HepG2 (cell line): ENCODE measurements around the gene IGFLR1. TPM values are rescaled to one million over a fixed set of nuclear protein-coding genes. Genes with fewer than 3 reads are reported as not detected.

Experiments
- ATAC-seq: fragments of 200-7000 bp; cut with Tn5 transposase; 3 replicates; pipeline ENCODE4 v1.9.1; 2020; ENCODE audit warnings: mild to moderate bottlenecking, moderate library complexity
- BruUV-seq: library from RNA; stranded (reverse); fragments of 400-500 nt; replicated peaks from 2 replicates; lab custom pipeline; 2021; lab: Mats Ljungman, UMichigan
- CTCF ChIA-PET: fragments of 300-600 bp; formaldehyde crosslinking; extraction: SDS; loops from one replicate; lab custom pipeline; 2021; ENCODE audit warnings: low total read pairs, inconsistent platforms, low intra/inter-chr PET ratio; lab: Yijun Ruan, JAX
- POLR2A ChIA-PET: fragments of 350-600 bp; sonication (Branson Sonifier 250); formaldehyde crosslinking; loops from one replicate; lab custom pipeline; 2020; ENCODE audit warnings: antibody characterized with exemption, inconsistent platforms; lab: Yijun Ruan, JAX
- DNase-seq: peaks from one replicate; pipeline ENCODE4 v3.0.0-alpha.2; 2015; ENCODE audit warnings: low spot score
- FAIRE-seq: peaks from 3 replicates; lab custom pipeline; 2011; peaks lifted over from hg19 to GRCh38; lab: Jason Lieb, UNC
- H2AFZ ChIP-seq: one replicate; pipeline ENCODE4 v1.6.1; 2011; ENCODE audit warnings: low read length, inconsistent platforms
- H3K27ac ChIP-seq: fragments of 300-600 bp; 3 replicates; pipeline ENCODE4 v1.8.0; 2011; ENCODE audit warnings: mixed run types, mild to moderate bottlenecking, mixed read lengths, low read length, inconsistent platforms; ENCODE audit not compliant: insufficient read depth; ENCODE audit errors: extremely low read length
- H3K27me3 ChIP-seq, 2 experiments: fragments of 200-600 bp in 1 of 2; 2 replicates in 1 of 2; 3 replicates in 1 of 2; pipeline versions ENCODE4 v1.6.0 to v1.8.0; 2011; ENCODE audit warnings: low read length in 2 of 2, mild to moderate bottlenecking in 2 of 2, moderate library complexity in 2 of 2, inconsistent platforms in 1 of 2; ENCODE audit not compliant: insufficient read depth in 2 of 2, control insufficient read depth in 1 of 2
- H3K36me3 ChIP-seq, 2 experiments: fragments of 200-600 bp in 1 of 2; replicated peaks in 1 of 2; 2 replicates in 1 of 2; 3 replicates in 1 of 2; pipeline versions ENCODE4 v1.5.1 to v1.8.0; 2011; ENCODE audit warnings: low read length in 2 of 2, inconsistent platforms in 1 of 2; ENCODE audit not compliant: insufficient read depth in 2 of 2, control insufficient read depth in 1 of 2
- H3K4me1 ChIP-seq: 2 replicates; pipeline ENCODE4 v1.5.1; 2012; ENCODE audit warnings: low read length, inconsistent platforms; ENCODE audit not compliant: insufficient read depth
- H3K4me2 ChIP-seq: 2 replicates; pipeline ENCODE4 v1.6.0; 2011; ENCODE audit warnings: low read depth, low read length, inconsistent platforms
- H3K4me3 ChIP-seq, 3 experiments: fragments of 200-600 bp in 1 of 3; sonication (generic), shearing (Covaris generic) in 1 of 3; replicated peaks in 1 of 3; 2 replicates each; pipeline ENCODE4 v1.5.1; 2011 to 2016; ENCODE audit warnings: low read length in 3 of 3, inconsistent platforms in 2 of 3, low read depth in 2 of 3, mild to moderate bottlenecking in 2 of 3, control low read depth in 1 of 3, mixed read lengths in 1 of 3; ENCODE audit not compliant: insufficient read depth in 1 of 3
- H3K79me2 ChIP-seq: one replicate; pipeline ENCODE4 v1.6.1; 2011; ENCODE audit warnings: low read length, inconsistent platforms; ENCODE audit not compliant: insufficient read depth
- H3K9ac ChIP-seq: 2 replicates; pipeline ENCODE4 v1.6.0; 2011; ENCODE audit warnings: mild to moderate bottlenecking, low read depth, low read length, inconsistent platforms; ENCODE audit not compliant: insufficient read depth
- H3K9me3 ChIP-seq: 2 replicates; pipeline ENCODE4 v1.5.1; 2012; ENCODE audit warnings: mild to moderate bottlenecking, low read length
- H4K20me1 ChIP-seq: 2 replicates; pipeline ENCODE4 v1.6.0; 2011; ENCODE audit warnings: inconsistent platforms, mild to moderate bottlenecking, low read length, moderate library complexity; ENCODE audit not compliant: insufficient read depth
- ATF2 ChIP-seq: sonication (generic); formaldehyde crosslinking; IDR thresholded peaks from 2 replicates; pipeline ENCODE4 v1.4.0; 2020; ENCODE audit warnings: missing genetic modification reagents
- ATF7-NPFF ChIP-seq: sonication (generic); formaldehyde crosslinking; IDR thresholded peaks from 2 replicates; pipeline ENCODE4 v1.8.1; 2023; ENCODE audit warnings: mild to moderate bottlenecking, low read depth, missing genetic modification reagents, moderate library complexity
- CREB3 ChIP-seq: sonication (generic); formaldehyde crosslinking; IDR thresholded peaks from 2 replicates; pipeline ENCODE4 v1.5.0; 2020; ENCODE audit warnings: missing genetic modification reagents
- CREM ChIP-seq, 2 experiments: sonication (generic) in 1 of 2; formaldehyde crosslinking in 1 of 2; IDR thresholded peaks; 2 replicates each; pipeline versions ENCODE4 v1.4.0 to v1.6.1; 2016 to 2020; ENCODE audit warnings: antibody characterized with exemption in 1 of 2, mild to moderate bottlenecking in 1 of 2, missing genetic modification reagents in 1 of 2
- ELF1 ChIP-seq: sonication (generic); formaldehyde crosslinking; IDR thresholded peaks from 2 replicates; pipeline ENCODE4 v1.4.0; 2020; ENCODE audit warnings: missing genetic modification reagents
- GFI1 ChIP-seq: sonication (generic); formaldehyde crosslinking; IDR thresholded peaks from 2 replicates; pipeline ENCODE4 v1.5.0; 2020; ENCODE audit warnings: missing genetic modification reagents, mild to moderate bottlenecking, borderline replicate concordance
- HNRNPUL1 ChIP-seq: fragments of 200-400 bp; formaldehyde crosslinking; IDR thresholded peaks from 2 replicates; pipeline ENCODE4 v1.6.1; 2017; ENCODE audit warnings: low read depth, mild to moderate bottlenecking, low read length, moderate library complexity
- HOXD1 ChIP-seq: sonication (generic); formaldehyde crosslinking; IDR thresholded peaks from 2 replicates; pipeline ENCODE4 v1.5.0; 2020; ENCODE audit warnings: missing genetic modification reagents
- KDM5B ChIP-seq: sonication (generic); formaldehyde crosslinking; IDR thresholded peaks from 2 replicates; pipeline ENCODE4 v1.4.0; 2020; ENCODE audit warnings: missing genetic modification reagents, mild to moderate bottlenecking, borderline replicate concordance
- PPARG ChIP-seq: conservative IDR thresholded peaks from 2 replicates; pipeline ENCODE4 v1.6.1; 2016; ENCODE audit warnings: missing biosample characterization, missing genetic modification reagents
- TBX2 ChIP-seq: sonication (generic); formaldehyde crosslinking; IDR thresholded peaks from 2 replicates; pipeline ENCODE4 v1.5.0; 2020; ENCODE audit warnings: missing genetic modification reagents, mild to moderate bottlenecking, borderline replicate concordance
- WIZ ChIP-seq: sonication (generic); formaldehyde crosslinking; IDR thresholded peaks from 2 replicates; pipeline ENCODE4 v1.5.1; 2020; ENCODE audit warnings: mild to moderate bottlenecking, missing genetic modification reagents
- ZFP36L1 ChIP-seq: sonication (generic); formaldehyde crosslinking; IDR thresholded peaks from 2 replicates; pipeline ENCODE4 v1.8.0; 2022; ENCODE audit warnings: mild to moderate bottlenecking, missing genetic modification reagents, moderate library complexity
- ZNF24 ChIP-seq: fragments of 450-650 bp; IDR thresholded peaks from 2 replicates; pipeline ENCODE4 v1.6.1; 2017; ENCODE audit warnings: antibody characterized with exemption, mild to moderate bottlenecking
- ZNF614 ChIP-seq: IDR thresholded peaks from 2 replicates; pipeline ENCODE4 v1.6.1; 2018; ENCODE audit warnings: missing biosample characterization, missing genetic modification reagents, inconsistent platforms, borderline replicate concordance
- ZNF770 ChIP-seq: sonication (generic); formaldehyde crosslinking; IDR thresholded peaks from 2 replicates; pipeline ENCODE4 v1.5.0; 2020; ENCODE audit warnings: mild to moderate bottlenecking, missing genetic modification reagents
- WGBS: methylation state at CpG from one replicate; pipeline ENCODE4 v1.1.6; 2017; ENCODE audit warnings: low lambda C conversion rate; 5-methylcytosine and 5-hydroxymethylcytosine counted together
- in situ Hi-C: cut with HindIII; loops from 2 replicates; pipeline ENCODE4 v1.10.0; 2017; ENCODE audit warnings: low pct_unique_long_range_greater_than_20kb; ENCODE audit not compliant: extremely low pct_ligation_motif_present
- intact Hi-C: fragments of 100-400 bp; cut with micrococcal nuclease; formaldehyde crosslinking; loops from one replicate; pipeline ENCODE4 v1.10.0; 2022; ENCODE audit not compliant: unreplicated experiment
- polyA plus RNA-seq, 8 experiments: library from polyadenylated mRNA; depleted of rRNA in 3 of 8; stranded (reverse) in 7 of 8; unstranded in 1 of 8; fragments of >200 nt; fragmentation: Illumina TruSeq in 4 of 8; extraction: Trizol in 4 of 8; gene quantifications; 2 replicates each; pipeline versions ENCODE4 v1.2.1 to v1.2.3, GENCODE V29; 2011 to 2016; ENCODE audit warnings: low read depth in 4 of 8, missing spikeins in 1 of 8, mixed read lengths in 1 of 8; ENCODE audit not compliant: insufficient read depth in 1 of 8
- total RNA-seq, 5 experiments: library from RNA; depleted of rRNA; stranded (reverse); fragments of >200 nt; fragmentation: Illumina TruSeq; extraction: Trizol; gene quantifications; 2 replicates each; pipeline ENCODE4 v1.2.3, GENCODE V29; 2016; ENCODE audit warnings: low read depth in 1 of 5

The IGFLR1 gene
- total and polyA plus RNA-seq, 2 of the 13 experiments (the other 11 are each of a cell fraction or from before 2014, with no cell fraction given), result 5.4 to 8.9 TPM

GRCh38 chr19:35716801-35717664 is 25.2 kb downstream of the IGFLR1 start (continued):
- peak; percentile 52; the same call in 1 of the 2 replicates for TF ChIP-seq CREB3
- TF ChIP-seq ATF7-NPFF (CRISPR knock-in tag), result 0 out of 2 replicates have a peak, but pooled peaks have one; percentile 50
- TF ChIP-seq HNRNPUL1, result no peak
- TF ChIP-seq TBX2, result peak; percentile 58; the same call in 1 of the 2 replicates
- peak; percentile 87 for TF ChIP-seq ZNF614 (CRISPR knock-in tag)

- peak overlapping the region; percentile 96 for H3K4me2 ChIP-seq
- H2AFZ ChIP-seq, result peak overlapping the region; percentile 12
- peaks cover 8% of the 10 kb centered on the region for H4K20me1 ChIP-seq
- H3K27me3 ChIP-seq, result no peaks in the 10 kb centered on the region
- H3K27ac ChIP-seq, result peak overlapping the region; percentile 78
- 2% methylated on average over 40 of the region's 52 CpGs for WGBS
- no peak for FAIRE-seq
- H3K36me3 ChIP-seq, result peaks cover 2 to 7% of the 10 kb centered on the region in 2 experiments; a peak in 3 of 5 replicates
- ChIA-PET POLR2A (interaction anchor here (5.0 kb wide), 1 partner anchor 13 kb away, joined by 23 read pairs; no protein-coding TSS in a partner anchor), CTCF (interaction anchor here (1.4 to 7.0 kb wide), 5 partner anchors 14 to 216 kb away, joined by 3 to 201 read pairs (median 8); no protein-coding TSS in a partner anchor)
- intact Hi-C loops (loop anchor here (1.0 kb wide), 1 partner anchor 22 kb away; no protein-coding TSS in a partner anchor), in situ Hi-C loops (loop anchor here (5.0 kb wide), 1 partner anchor 169 kb away; the partner anchor contains the start of gene TMEM147)
- ATAC-seq, result peak; percentile 55
- BruUV-seq, result no TSS peak
- H3K4me3 ChIP-seq, result peak overlapping the region; percentile 69 to 91 (median 81)
- peak; percentile 32 for DNase-seq
- H3K4me1 ChIP-seq, result peaks cover 34% of the 10 kb centered on the region
- peak overlapping the region; percentile 81 for H3K9ac ChIP-seq
- H3K79me2 ChIP-seq, result peaks cover 21% of the 10 kb centered on the region
- H3K9me3 ChIP-seq, result no peaks in the 10 kb centered on the region
- peak; percentile 66; the same call in 1 of the 2 replicates for TF ChIP-seq KDM5B (CRISPR knock-in tag)
- no peak for TF ChIP-seq GFI1
- no peak for TF ChIP-seq ATF2 (CRISPR knock-in tag)
- no peak for TF ChIP-seq ZNF770
- no peak for TF ChIP-seq ZNF24
- TF ChIP-seq CREM (IDR thresholded peaks at IDR 0.05), result no peak
- TF ChIP-seq CREM (CRISPR knock-in tag; IDR thresholded peaks at IDR 0.05), result no peak
- TF ChIP-seq ZFP36L1 (CRISPR knock-in tag), result peak; percentile 80; the same call in 1 of the 2 replicates
- TF ChIP-seq WIZ (CRISPR knock-in tag), result no peak
- no peak for TF ChIP-seq PPARG
- TF ChIP-seq HOXD1 (CRISPR knock-in tag), result no peak
- peak; percentile 30; the same call in 1 of the 2 replicates for TF ChIP-seq ELF1 (CRISPR knock-in tag)
Observed at GRCh38 chr19:35715981-35716800, 26.1 kb downstream of the IGFLR1 start.
